K562 (cell line): ENCODE results near the gene NMT1. TPM values are rescaled to one million over a fixed set of nuclear protein-coding genes. Genes with fewer than 3 reads are reported as not detected.

ENCODE experiments used
- BHLHE40 ChIP-seq: IDR thresholded peaks from 2 replicates; pipeline ENCODE4 v1.6.1; 2011; ENCODE audit warnings: low read length, improper control_type of control experiment
- BRF1 ChIP-seq: IDR thresholded peaks from 3 replicates; pipeline ENCODE4 v1.6.1; 2011; ENCODE audit warnings: borderline replicate concordance, mild to moderate bottlenecking; ENCODE audit not compliant: insufficient read length; ENCODE audit errors: extremely low read depth
- DDX20 ChIP-seq: fragments of 450-650 bp; IDR thresholded peaks from 2 replicates; pipeline ENCODE4 v1.6.1; 2016; ENCODE audit warnings: missing genetic modification characterization, low read depth, mild to moderate bottlenecking, missing compliant biosample characterization, moderate library complexity
- DPF2 ChIP-seq: fragments of 450-650 bp; IDR thresholded peaks from 2 replicates; pipeline ENCODE4 v1.6.1; 2016
- EWSR1 ChIP-seq: fragments of 450-650 bp; IDR thresholded peaks from 2 replicates; pipeline ENCODE4 v1.6.1; 2018; ENCODE audit warnings: borderline replicate concordance, mild to moderate bottlenecking, low read depth, moderate library complexity; ENCODE audit not compliant: partially characterized antibody
- GATAD2A ChIP-seq: fragments of 450-650 bp; IDR thresholded peaks from 2 replicates; pipeline ENCODE4 v1.6.1; 2017
- KLF16 ChIP-seq: IDR thresholded peaks from 2 replicates; pipeline ENCODE4 v1.6.1; 2016; ENCODE audit warnings: antibody characterized with exemption
- NCOA6 ChIP-seq: fragments of 450-650 bp; IDR thresholded peaks from 2 replicates; pipeline ENCODE4 v1.6.1; 2017; ENCODE audit warnings: mild to moderate bottlenecking
- NFIC ChIP-seq: fragments of 450-650 bp; IDR thresholded peaks from 2 replicates; pipeline ENCODE4 v1.6.1; 2017; ENCODE audit warnings: mild to moderate bottlenecking, inconsistent platforms
- SPI1 ChIP-seq: IDR thresholded peaks from 2 replicates; pipeline ENCODE4 v1.6.1; 2011; ENCODE audit warnings: low read depth, low read length, control low read depth, borderline replicate concordance
- SRSF9 ChIP-seq: fragments of 200-400 bp; formaldehyde crosslinking; IDR thresholded peaks from 2 replicates; pipeline ENCODE4 v1.6.1; 2017; ENCODE audit warnings: low read depth, low read length, borderline replicate concordance
- ZKSCAN8 ChIP-seq: fragments of 200-800 bp; sonication (Bioruptor generic); IDR thresholded peaks from 2 replicates; pipeline ENCODE4 v1.6.1; 2016; ENCODE audit warnings: missing genetic modification characterization, missing compliant biosample characterization
- ZNF197 ChIP-seq: fragments of 200-800 bp; sonication (Bioruptor generic); IDR thresholded peaks from 2 replicates; pipeline ENCODE4 v1.6.1; 2016; ENCODE audit warnings: low read depth, missing genetic modification characterization, missing compliant biosample characterization
- ZNF79 ChIP-seq: fragments of 250-450 bp; sonication (Bioruptor Pico); IDR thresholded peaks from 2 replicates; pipeline ENCODE4 v1.4.0; 2020; ENCODE audit warnings: low read depth, mild to moderate bottlenecking, moderate library complexity
- polyA plus RNA-seq, 8 experiments: library from polyadenylated mRNA; depleted of rRNA in 4 of 8; stranded (reverse) in 5 of 8; unstranded in 3 of 8; fragments of >200 nt; fragmentation: Nextera tagmentation in 2 of 8; fragmentation: Illumina TruSeq in 1 of 8; extraction: Ambion mirVana in 2 of 8; extraction: Trizol in 1 of 8; gene quantifications; 2 replicates each; pipeline versions ENCODE4 v1.2.1 to v1.2.3, GENCODE V29; 2011 to 2014; ENCODE audit warnings: inconsistent platforms in 1 of 8, missing spikeins in 1 of 8
- total RNA-seq, 7 experiments: library from RNA; depleted of rRNA in 6 of 7; stranded (reverse); fragments of >200 nt in 6 of 7; fragmentation: Illumina TruSeq in 2 of 7; extraction: Trizol in 2 of 7; gene quantifications; 2 replicates each; pipeline versions ENCODE4 v1.2.1 to v1.2.3, GENCODE V29; 2011 to 2021; ENCODE audit warnings: low replicate concordance in 1 of 7
- TF ChIP-seq, protein P1 (sequence below), 2 experiments: fragments of 450-650 bp; IDR thresholded peaks; 2 replicates each; pipeline ENCODE4 v1.6.1; 2016
- TF ChIP-seq, protein P2 (sequence below), 2 experiments: fragments of 450-650 bp; formaldehyde crosslinking in 1 of 2; IDR thresholded peaks; 2 replicates each; pipeline versions ENCODE4 v1.4.0 to v1.6.1; 2014 to 2020; ENCODE audit warnings: mild to moderate bottlenecking in 2 of 2, borderline replicate concordance in 1 of 2, low read depth in 1 of 2
- TF ChIP-seq, protein P3 (sequence below): fragments of 250-450 bp; sonication (Bioruptor Pico); IDR thresholded peaks from 2 replicates; pipeline ENCODE4 v1.8.0; 2022; ENCODE audit warnings: moderate library complexity, mild to moderate bottlenecking, inconsistent platforms

NMT1 gene
- total and polyA plus RNA-seq, 9 of the 15 experiments (the other 6 are each of a cell fraction or from before 2014, with no cell fraction given) = 86.7 to 569 (median 213) TPM

DNA sequence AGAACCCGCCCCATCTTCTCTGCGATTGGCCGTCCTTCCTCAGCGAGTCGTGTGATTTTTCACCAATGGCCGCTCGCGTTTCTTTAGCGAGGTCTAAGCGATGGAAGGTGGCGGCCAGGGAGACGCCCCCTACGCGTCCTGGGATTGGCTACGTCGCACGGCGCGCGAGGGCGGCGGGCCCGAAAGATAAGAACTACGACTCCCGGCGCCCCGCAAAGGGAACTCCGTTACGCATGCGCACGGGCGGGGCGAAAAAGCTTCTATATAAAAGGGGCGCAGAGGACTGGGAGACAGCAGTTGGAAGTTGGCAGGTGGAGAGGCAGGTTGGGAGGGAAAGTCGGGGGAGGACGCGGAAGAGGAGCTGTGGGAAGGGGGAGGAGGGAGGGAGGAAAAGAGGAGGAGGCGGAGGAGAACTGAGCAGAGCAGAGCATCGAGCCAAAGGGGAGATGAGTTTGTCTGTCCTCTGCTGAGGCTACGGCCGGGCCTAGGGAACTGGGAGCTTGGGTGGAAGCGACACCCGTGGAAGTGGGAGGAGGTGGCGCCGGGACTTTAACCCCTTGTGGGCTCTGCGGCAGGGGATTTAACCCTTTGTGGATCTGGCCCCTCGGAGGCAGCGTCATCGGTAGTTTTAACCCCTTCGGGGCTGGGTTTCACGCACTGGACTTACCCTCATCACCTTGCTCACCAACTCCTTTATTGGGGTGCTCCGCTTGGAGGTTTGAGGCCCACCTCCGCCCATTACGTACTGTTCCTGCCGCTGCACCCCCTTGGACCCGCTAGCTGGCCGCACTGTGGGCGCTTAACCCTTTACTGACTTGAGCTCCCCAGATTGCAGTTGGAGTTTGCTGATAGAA lies 87.3 kb downstream of the NMT1 start, which contains the start of gene HEXIM1 (continued):
- TF ChIP-seq BRF1 (no peak), DPF2 (peak; percentile 74), ZNF79 (CRISPR knock-in tag) (no peak), ZKSCAN8 (CRISPR knock-in tag) (no peak), GATAD2A (peak; percentile 100), EWSR1 (no peak), KLF16 (0 out of 2 replicates have a peak, but pooled peaks have one; percentile 5), SRSF9 (no peak), BHLHE40 (no peak), SPI1 (no peak), DDX20 (tag) (no peak), ZNF197 (CRISPR knock-in tag) (no peak), NFIC (peak; percentile 89), NCOA6 (peak; percentile 86)
- TF ChIP-seq, protein P1, sequence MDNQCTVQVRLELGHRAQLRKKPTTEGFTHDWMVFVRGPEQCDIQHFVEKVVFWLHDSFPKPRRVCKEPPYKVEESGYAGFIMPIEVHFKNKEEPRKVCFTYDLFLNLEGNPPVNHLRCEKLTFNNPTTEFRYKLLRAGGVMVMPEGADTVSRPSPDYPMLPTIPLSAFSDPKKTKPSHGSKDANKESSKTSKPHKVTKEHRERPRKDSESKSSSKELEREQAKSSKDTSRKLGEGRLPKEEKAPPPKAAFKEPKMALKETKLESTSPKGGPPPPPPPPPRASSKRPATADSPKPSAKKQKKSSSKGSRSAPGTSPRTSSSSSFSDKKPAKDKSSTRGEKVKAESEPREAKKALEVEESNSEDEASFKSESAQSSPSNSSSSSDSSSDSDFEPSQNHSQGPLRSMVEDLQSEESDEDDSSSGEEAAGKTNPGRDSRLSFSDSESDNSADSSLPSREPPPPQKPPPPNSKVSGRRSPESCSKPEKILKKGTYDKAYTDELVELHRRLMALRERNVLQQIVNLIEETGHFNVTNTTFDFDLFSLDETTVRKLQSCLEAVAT (IDR thresholded peaks at IDR 0.05) = peak; percentile 98 to 99
- TF ChIP-seq, protein P2, sequence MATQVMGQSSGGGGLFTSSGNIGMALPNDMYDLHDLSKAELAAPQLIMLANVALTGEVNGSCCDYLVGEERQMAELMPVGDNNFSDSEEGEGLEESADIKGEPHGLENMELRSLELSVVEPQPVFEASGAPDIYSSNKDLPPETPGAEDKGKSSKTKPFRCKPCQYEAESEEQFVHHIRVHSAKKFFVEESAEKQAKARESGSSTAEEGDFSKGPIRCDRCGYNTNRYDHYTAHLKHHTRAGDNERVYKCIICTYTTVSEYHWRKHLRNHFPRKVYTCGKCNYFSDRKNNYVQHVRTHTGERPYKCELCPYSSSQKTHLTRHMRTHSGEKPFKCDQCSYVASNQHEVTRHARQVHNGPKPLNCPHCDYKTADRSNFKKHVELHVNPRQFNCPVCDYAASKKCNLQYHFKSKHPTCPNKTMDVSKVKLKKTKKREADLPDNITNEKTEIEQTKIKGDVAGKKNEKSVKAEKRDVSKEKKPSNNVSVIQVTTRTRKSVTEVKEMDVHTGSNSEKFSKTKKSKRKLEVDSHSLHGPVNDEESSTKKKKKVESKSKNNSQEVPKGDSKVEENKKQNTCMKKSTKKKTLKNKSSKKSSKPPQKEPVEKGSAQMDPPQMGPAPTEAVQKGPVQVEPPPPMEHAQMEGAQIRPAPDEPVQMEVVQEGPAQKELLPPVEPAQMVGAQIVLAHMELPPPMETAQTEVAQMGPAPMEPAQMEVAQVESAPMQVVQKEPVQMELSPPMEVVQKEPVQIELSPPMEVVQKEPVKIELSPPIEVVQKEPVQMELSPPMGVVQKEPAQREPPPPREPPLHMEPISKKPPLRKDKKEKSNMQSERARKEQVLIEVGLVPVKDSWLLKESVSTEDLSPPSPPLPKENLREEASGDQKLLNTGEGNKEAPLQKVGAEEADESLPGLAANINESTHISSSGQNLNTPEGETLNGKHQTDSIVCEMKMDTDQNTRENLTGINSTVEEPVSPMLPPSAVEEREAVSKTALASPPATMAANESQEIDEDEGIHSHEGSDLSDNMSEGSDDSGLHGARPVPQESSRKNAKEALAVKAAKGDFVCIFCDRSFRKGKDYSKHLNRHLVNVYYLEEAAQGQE (IDR thresholded peaks at IDR 0.05; ENCODE audit: borderline replicate concordance) = no peak
- TF ChIP-seq, protein P2 (CRISPR knock-in tag; IDR thresholded peaks at IDR 0.05; ENCODE audit: low read depth) = peak; percentile 71; the same call in 1 of the 2 replicates
- TF ChIP-seq, protein P3, sequence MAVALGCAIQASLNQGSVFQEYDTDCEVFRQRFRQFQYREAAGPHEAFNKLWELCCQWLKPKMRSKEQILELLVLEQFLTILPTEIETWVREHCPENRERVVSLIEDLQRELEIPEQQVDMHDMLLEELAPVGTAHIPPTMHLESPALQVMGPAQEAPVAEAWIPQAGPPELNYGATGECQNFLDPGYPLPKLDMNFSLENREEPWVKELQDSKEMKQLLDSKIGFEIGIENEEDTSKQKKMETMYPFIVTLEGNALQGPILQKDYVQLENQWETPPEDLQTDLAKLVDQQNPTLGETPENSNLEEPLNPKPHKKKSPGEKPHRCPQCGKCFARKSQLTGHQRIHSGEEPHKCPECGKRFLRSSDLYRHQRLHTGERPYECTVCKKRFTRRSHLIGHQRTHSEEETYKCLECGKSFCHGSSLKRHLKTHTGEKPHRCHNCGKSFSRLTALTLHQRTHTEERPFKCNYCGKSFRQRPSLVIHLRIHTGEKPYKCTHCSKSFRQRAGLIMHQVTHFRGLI (CRISPR knock-in tag) = no peak
